ENCODE results near the gene RIIAD1. TPM values are rescaled to one million over a fixed set of nuclear protein-coding genes. Genes with fewer than 3 reads are reported as not detected.

The RIIAD1 gene
- total RNA-seq, 4 donors from 2014 or later, result not detected

DNA sequence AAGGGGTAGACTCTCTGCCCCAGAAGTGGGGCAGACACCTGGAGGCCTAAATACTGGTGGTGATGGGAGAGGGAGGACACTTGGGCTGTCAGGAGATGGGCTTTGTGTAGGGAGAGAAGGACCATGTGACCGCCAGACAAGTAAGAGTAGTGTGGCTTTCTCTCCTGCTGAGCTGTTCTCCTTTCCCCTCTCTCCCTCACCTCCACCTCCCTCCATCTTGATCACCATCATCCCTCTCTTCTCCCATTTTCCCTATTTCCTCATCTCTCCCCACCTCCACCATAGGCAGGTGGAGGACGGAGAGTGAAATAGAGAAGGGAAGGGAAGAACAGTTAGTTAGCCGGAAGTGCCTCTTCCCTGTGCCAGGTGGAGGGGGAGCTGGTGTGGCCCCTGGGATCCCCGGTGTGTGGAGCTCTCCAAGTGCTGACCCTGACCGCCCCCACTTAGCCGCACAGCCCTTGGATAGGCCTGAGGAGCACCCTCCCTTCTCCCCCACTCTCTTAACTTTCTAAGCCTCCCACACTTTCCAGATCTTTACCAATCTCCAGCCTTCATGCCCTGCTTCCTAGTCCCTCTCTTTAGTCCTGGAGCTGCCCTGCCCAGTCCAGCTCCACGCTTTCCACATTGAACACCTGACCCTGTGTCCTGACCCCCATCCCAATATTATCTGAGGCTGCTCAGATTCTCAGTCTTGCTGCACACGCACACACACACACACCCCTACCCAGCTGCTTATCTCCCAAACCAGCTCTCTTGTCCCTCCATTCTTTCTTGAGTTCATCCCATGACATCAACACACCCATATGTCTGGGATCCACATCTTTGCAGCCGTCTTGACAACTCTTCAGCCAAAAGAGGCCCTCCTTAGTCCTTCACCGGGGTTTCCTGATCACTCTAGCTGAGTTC is 6.2 kb upstream of the RIIAD1 start:
- intact Hi-C loops (cut with DNase I), result no loop called here
- Histone ChIP-seq H3K4me1 (peaks cover 0 to 12% of the 10 kb centered on the region in 2 donors), H3K27me3 (peaks cover 9% of the 10 kb centered on the region), H3K36me3 (no peaks in the 10 kb centered on the region), H3K4me3 (replicated peaks in 1 of 3) (no peak overlapping the region), H3K9me3 (no peaks in the 10 kb centered on the region), H3K27ac (no peak overlapping the region)
- 57 to 59% methylated on average over 10 of the region's 10 CpGs for WGBS, 2 donors
- DNase-seq, result no peak
- TF ChIP-seq, protein P1, sequence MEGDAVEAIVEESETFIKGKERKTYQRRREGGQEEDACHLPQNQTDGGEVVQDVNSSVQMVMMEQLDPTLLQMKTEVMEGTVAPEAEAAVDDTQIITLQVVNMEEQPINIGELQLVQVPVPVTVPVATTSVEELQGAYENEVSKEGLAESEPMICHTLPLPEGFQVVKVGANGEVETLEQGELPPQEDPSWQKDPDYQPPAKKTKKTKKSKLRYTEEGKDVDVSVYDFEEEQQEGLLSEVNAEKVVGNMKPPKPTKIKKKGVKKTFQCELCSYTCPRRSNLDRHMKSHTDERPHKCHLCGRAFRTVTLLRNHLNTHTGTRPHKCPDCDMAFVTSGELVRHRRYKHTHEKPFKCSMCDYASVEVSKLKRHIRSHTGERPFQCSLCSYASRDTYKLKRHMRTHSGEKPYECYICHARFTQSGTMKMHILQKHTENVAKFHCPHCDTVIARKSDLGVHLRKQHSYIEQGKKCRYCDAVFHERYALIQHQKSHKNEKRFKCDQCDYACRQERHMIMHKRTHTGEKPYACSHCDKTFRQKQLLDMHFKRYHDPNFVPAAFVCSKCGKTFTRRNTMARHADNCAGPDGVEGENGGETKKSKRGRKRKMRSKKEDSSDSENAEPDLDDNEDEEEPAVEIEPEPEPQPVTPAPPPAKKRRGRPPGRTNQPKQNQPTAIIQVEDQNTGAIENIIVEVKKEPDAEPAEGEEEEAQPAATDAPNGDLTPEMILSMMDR (IDR thresholded peaks at IDR 0.05), result no peak
- TF ChIP-seq POLR2A (IDR thresholded peaks at IDR 0.05), result no peak

- TF ChIP-seq, protein P1 (IDR thresholded peaks at IDR 0.05), result no peak
- no peak for TF ChIP-seq POLR2A (IDR thresholded peaks at IDR 0.05)
- H3K27me3 ChIP-seq, result peaks cover 9% of the 10 kb centered on the region
- no peak for DNase-seq
- peaks cover 0 to 18% of the 10 kb centered on the region in 2 donors for H3K4me1 ChIP-seq
- H3K36me3 ChIP-seq, result no peaks in the 10 kb centered on the region
- H3K4me3 ChIP-seq (replicated peaks in 1 of 3), result no peak overlapping the region
- intact Hi-C loops (cut with DNase I), result no loop called here
- WGBS, 2 donors, result 31 to 33% methylated on average over 13 to 17 of the region's 17 CpGs
- H3K27ac ChIP-seq, result no peak overlapping the region
- H3K9me3 ChIP-seq, result no peaks in the 10 kb centered on the region
These were observed 5.5 kb upstream of the RIIAD1 start for GRCh38 chr1:151715726-151716404.

- DNase-seq, result no peak
- TF ChIP-seq, protein P1 (IDR thresholded peaks at IDR 0.05), result no peak
- TF ChIP-seq POLR2A (IDR thresholded peaks at IDR 0.05), result no peak
- WGBS, 2 donors, result 2 to 14% methylated on average over 4 to 7 of the region's 11 CpGs
- H3K9me3 ChIP-seq, result no peaks in the 10 kb centered on the region
- intact Hi-C loops (cut with DNase I), result no loop called here
- no peaks in the 10 kb centered on the region for H3K36me3 ChIP-seq
- H3K4me3 ChIP-seq (replicated peaks in 1 of 3), result no peak overlapping the region
- H3K27me3 ChIP-seq, result peaks cover 9% of the 10 kb centered on the region
- H3K27ac ChIP-seq, result no peak overlapping the region
- peaks cover 3 to 23% of the 10 kb centered on the region in 2 donors for H3K4me1 ChIP-seq
These were observed 4.9 kb upstream of the RIIAD1 start for GRCh38 chr1:151716405-151716762.

DNA sequence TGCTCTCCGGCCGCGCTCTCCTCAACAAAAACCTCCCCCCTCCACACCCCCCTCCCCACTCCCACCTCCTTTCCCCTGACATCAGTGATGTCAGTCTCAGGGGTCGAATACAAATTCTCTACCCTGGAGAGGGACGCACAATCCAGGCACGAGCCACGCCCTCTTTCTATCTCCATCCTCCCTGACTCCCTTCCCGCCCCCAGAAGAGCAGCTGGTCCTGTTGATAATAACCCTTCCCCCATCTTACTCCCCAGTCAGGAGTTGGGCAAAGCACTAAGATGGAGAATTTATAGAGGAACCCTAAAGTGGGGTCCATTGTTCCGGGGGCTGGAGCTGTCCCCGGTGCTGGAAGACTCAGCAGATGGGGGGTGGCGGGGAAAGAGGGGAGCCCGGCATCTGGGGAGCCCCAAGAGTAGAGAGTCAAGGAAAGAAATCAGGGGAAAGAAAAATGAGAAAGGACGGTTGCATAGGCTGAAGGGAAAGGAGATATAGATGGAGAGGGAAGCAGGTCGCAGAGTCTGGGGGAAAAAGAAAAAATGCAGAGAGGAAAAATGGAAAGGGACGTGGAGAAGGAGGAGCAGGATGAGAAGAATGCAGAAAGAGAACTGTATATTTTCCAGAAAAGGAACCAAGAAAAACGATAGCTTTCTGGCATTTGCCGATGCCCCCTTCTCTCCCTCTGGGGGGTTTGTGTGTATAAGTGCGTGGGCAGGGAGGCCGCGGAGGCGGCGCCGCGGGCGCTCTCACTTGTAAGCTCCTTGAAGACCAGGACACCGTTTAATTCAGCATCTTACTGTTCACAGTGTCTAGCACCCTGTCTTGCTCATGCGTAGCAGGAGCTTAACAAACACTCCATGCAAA is 4.3 kb upstream of the RIIAD1 start, which contains the start of gene CELF3:
CELF3 (minus strand) TSS at position 33 of the 861 bp plus-strand sequence. CDS start 783 bp downstream, outside the sequence.
- Histone ChIP-seq H3K27me3 (peaks cover 9% of the 10 kb centered on the region), H3K4me1 (peaks cover 6 to 29% of the 10 kb centered on the region in 2 donors), H3K9me3 (no peaks in the 10 kb centered on the region), H3K4me3 (replicated peaks in 1 of 3) (peak within 1 kb of the TSS in 1 of 3 donors; percentile 6), H3K27ac (no peak within 1 kb of the TSS), H3K36me3 (no peaks in the 10 kb centered on the region)
- WGBS, 2 donors, result 4 to 5% methylated on average over 24 to 27 of the region's 27 CpGs
- TF ChIP-seq, protein P1 (IDR thresholded peaks at IDR 0.05), result no peak
- no peak for TF ChIP-seq POLR2A (IDR thresholded peaks at IDR 0.05)
- DNase-seq, result no peak
- intact Hi-C loops (cut with DNase I), result no loop called here

All from thyroid gland (tissue), 4 donors.